ENCODE data around the gene KLF7.

Gene KLF7

GRCh38 chr2:207064128-207064690, 101.5 kb downstream of the KLF7 start:
- Histone ChIP-seq H3K9me3 (no peaks in the 10 kb centered on the region), H3K4me1 (no peaks in the 10 kb centered on the region), H3K4me3 (no peak overlapping the region), H3K36me3 (replicated peaks) (no peaks in the 10 kb centered on the region), H3K27me3 (ENCODE audit: low read depth) (no peaks in the 10 kb centered on the region)
- DNase-seq (ENCODE audit: low spot score in 2 of 2), result no peak
- in situ Hi-C loops (cut with MboI; ENCODE audit: low sequenced_read_pairs), result no loop called here

- Histone ChIP-seq H3K4me1 (no peaks in the 10 kb centered on the region), H3K4me3 (no peak overlapping the region), H3K9me3 (no peaks in the 10 kb centered on the region), H3K36me3 (replicated peaks) (no peaks in the 10 kb centered on the region), H3K27me3 (ENCODE audit: low read depth) (no peaks in the 10 kb centered on the region)
- DNase-seq (ENCODE audit: low spot score in 2 of 2), result no peak
- in situ Hi-C loops (cut with MboI; ENCODE audit: low sequenced_read_pairs), result no loop called here
Observed at GRCh38 chr2:207061181-207061580, 104.6 kb downstream of the KLF7 start.

- in situ Hi-C loops (cut with MboI; ENCODE audit: low sequenced_read_pairs), result no loop called here
- Histone ChIP-seq H3K9me3 (no peaks in the 10 kb centered on the region), H3K36me3 (replicated peaks) (no peaks in the 10 kb centered on the region), H3K4me1 (no peaks in the 10 kb centered on the region), H3K27me3 (ENCODE audit: low read depth) (no peaks in the 10 kb centered on the region), H3K4me3 (no peak overlapping the region)
- no peak for DNase-seq (ENCODE audit: low spot score in 2 of 2)
Observed at GRCh38 chr2:207055257-207055656, 110.5 kb downstream of the KLF7 start.

- Histone ChIP-seq H3K4me1 (peaks cover 2% of the 10 kb centered on the region; the same call in 1 of the 2 replicates), H3K4me3 (no peak overlapping the region), H3K9me3 (no peaks in the 10 kb centered on the region), H3K27me3 (ENCODE audit: low read depth) (no peaks in the 10 kb centered on the region), H3K36me3 (replicated peaks) (no peaks in the 10 kb centered on the region)
- in situ Hi-C loops (cut with MboI; ENCODE audit: low sequenced_read_pairs), result no loop called here
- DNase-seq (ENCODE audit: low spot score in 2 of 2), result no peak
Observed at GRCh38 chr2:207054521-207054920, 111.2 kb downstream of the KLF7 start.

GRCh38 chr2:207051385-207051965, 114.3 kb downstream of the KLF7 start:
- Histone ChIP-seq H3K4me3 (no peak overlapping the region), H3K4me1 (peaks cover 11% of the 10 kb centered on the region), H3K36me3 (replicated peaks) (no peaks in the 10 kb centered on the region), H3K27me3 (ENCODE audit: low read depth) (no peaks in the 10 kb centered on the region), H3K9me3 (no peaks in the 10 kb centered on the region)
- in situ Hi-C loops (cut with MboI; ENCODE audit: low sequenced_read_pairs), result no loop called here
- no peak for DNase-seq (ENCODE audit: low spot score in 2 of 2)

GRCh38 chr2:207049122-207049521, 116.6 kb downstream of the KLF7 start:
- DNase-seq (ENCODE audit: low spot score in 2 of 2), result no peak
- in situ Hi-C loops (cut with MboI; ENCODE audit: low sequenced_read_pairs), result no loop called here
- Histone ChIP-seq H3K27me3 (ENCODE audit: low read depth) (no peaks in the 10 kb centered on the region), H3K9me3 (no peaks in the 10 kb centered on the region), H3K4me1 (peaks cover 11% of the 10 kb centered on the region), H3K36me3 (replicated peaks) (no peaks in the 10 kb centered on the region), H3K4me3 (no peak overlapping the region)

GRCh38 chr2:207048416-207048815, 117.3 kb downstream of the KLF7 start:
- in situ Hi-C loops (cut with MboI; ENCODE audit: low sequenced_read_pairs), result no loop called here
- no peak for DNase-seq (ENCODE audit: low spot score in 2 of 2)
- H3K27me3 ChIP-seq (ENCODE audit: low read depth), result no peaks in the 10 kb centered on the region
- no peaks in the 10 kb centered on the region for H3K36me3 ChIP-seq (replicated peaks)
- peaks cover 11% of the 10 kb centered on the region for H3K4me1 ChIP-seq
- no peaks in the 10 kb centered on the region for H3K9me3 ChIP-seq
- H3K4me3 ChIP-seq, result no peak overlapping the region

- H3K27me3 ChIP-seq (ENCODE audit: low read depth), result no peaks in the 10 kb centered on the region
- H3K4me1 ChIP-seq, result peaks cover 18% of the 10 kb centered on the region
- no peaks in the 10 kb centered on the region for H3K36me3 ChIP-seq (replicated peaks)
- H3K9me3 ChIP-seq, result no peaks in the 10 kb centered on the region
- in situ Hi-C loops (cut with MboI; ENCODE audit: low sequenced_read_pairs), result no loop called here
- H3K4me3 ChIP-seq, result no peak overlapping the region
- no peak for DNase-seq (ENCODE audit: low spot score in 2 of 2)
Observed at GRCh38 chr2:207046724-207047123, 119.0 kb downstream of the KLF7 start.

GRCh38 chr2:207045531-207045930, 120.2 kb downstream of the KLF7 start:
- in situ Hi-C loops (cut with MboI; ENCODE audit: low sequenced_read_pairs), result no loop called here
- DNase-seq (ENCODE audit: low spot score in 2 of 2), result no peak

GRCh38 chr2:207044379-207045362, 121.1 kb downstream of the KLF7 start:
- in situ Hi-C loops (cut with MboI; ENCODE audit: low sequenced_read_pairs), result no loop called here
- Histone ChIP-seq H3K4me3 (no peak overlapping the region), H3K9me3 (no peaks in the 10 kb centered on the region), H3K36me3 (replicated peaks) (no peaks in the 10 kb centered on the region), H3K27me3 (ENCODE audit: low read depth) (no peaks in the 10 kb centered on the region), H3K4me1 (peaks cover 26% of the 10 kb centered on the region)
- no peak for DNase-seq (ENCODE audit: low spot score in 2 of 2)

More at GRCh38 chr2:207045531-207045930, 120.2 kb downstream of the KLF7 start:
- Histone ChIP-seq H3K9me3 (no peaks in the 10 kb centered on the region), H3K36me3 (replicated peaks) (no peaks in the 10 kb centered on the region), H3K4me3 (no peak overlapping the region), H3K27me3 (ENCODE audit: low read depth) (no peaks in the 10 kb centered on the region), H3K4me1 (peaks cover 27% of the 10 kb centered on the region)

GRCh38 chr2:207042841-207043240, 122.9 kb downstream of the KLF7 start:
- H3K36me3 ChIP-seq (replicated peaks), result no peaks in the 10 kb centered on the region
- in situ Hi-C loops (cut with MboI; ENCODE audit: low sequenced_read_pairs), result no loop called here
- H3K9me3 ChIP-seq, result no peaks in the 10 kb centered on the region
- DNase-seq (ENCODE audit: low spot score in 2 of 2), result no peak
- no peaks in the 10 kb centered on the region for H3K27me3 ChIP-seq (ENCODE audit: low read depth)
- no peak overlapping the region for H3K4me3 ChIP-seq
- H3K4me1 ChIP-seq, result peaks cover 25% of the 10 kb centered on the region

GRCh38 chr2:207041786-207042554, 123.8 kb downstream of the KLF7 start:
- Histone ChIP-seq H3K4me1 (peaks cover 29% of the 10 kb centered on the region), H3K4me3 (no peak overlapping the region), H3K9me3 (no peaks in the 10 kb centered on the region), H3K36me3 (replicated peaks) (no peaks in the 10 kb centered on the region), H3K27me3 (ENCODE audit: low read depth) (no peaks in the 10 kb centered on the region)
- in situ Hi-C loops (cut with MboI; ENCODE audit: low sequenced_read_pairs), result no loop called here
- DNase-seq (ENCODE audit: low spot score in 2 of 2), result peak in 1 of 2 experiments; percentile 27

GRCh38 chr2:207041279-207041678, 124.5 kb downstream of the KLF7 start:
- Histone ChIP-seq H3K27me3 (ENCODE audit: low read depth) (no peaks in the 10 kb centered on the region), H3K4me1 (peaks cover 34% of the 10 kb centered on the region), H3K36me3 (replicated peaks) (no peaks in the 10 kb centered on the region), H3K9me3 (no peaks in the 10 kb centered on the region), H3K4me3 (no peak overlapping the region)
- in situ Hi-C loops (cut with MboI; ENCODE audit: low sequenced_read_pairs), result no loop called here
- DNase-seq (ENCODE audit: low spot score in 2 of 2), result peak; percentile 40 to 51

Data from HAP-1 (cell line).